Kidney (tissue), 2 donors: ENCODE measurements around the gene SH2D6. TPM values are rescaled to one million over a fixed set of nuclear protein-coding genes. Genes with fewer than 3 reads are reported as not detected.

Experiments
- polyA plus RNA-seq: library from polyadenylated mRNA; stranded (reverse); fragments of 350-450 nt; fragmentation: Illumina TruSeq; extraction: RNeasy Lipid Tissue Mini Kit (QIAGEN cat#74804); gene quantifications from one replicate; pipeline ENCODE4 v1.2.3, GENCODE V29; 2014; ENCODE audit warnings: low read depth, low replicate concordance; ENCODE audit not compliant: insufficient read depth
- total RNA-seq: library from RNA; stranded (reverse); fragmentation: NEBNext Ultra II Directional; extraction: Animal tissue kit (Norgen Biotek cat#: 25700); gene quantifications from one replicate; pipeline ENCODE4 v1.2.1, GENCODE V29; 2021
- donor health status: DM: yes; HTN: yes; CAD: no.

SH2D6 gene
- total and polyA plus RNA-seq, 2 donors from 2014 or later, result 0.98 to 3.2 TPM

Other genes with a start within 250 kb of the SH2D6 start
- 175 TPM for gene TGOLN2, start 90.7 kb upstream of the SH2D6 start, total RNA-seq
- 71.8 TPM for gene TGOLN2, start 90.7 kb upstream of the SH2D6 start, polyA plus RNA-seq
- 53.9 TPM for gene RETSAT, start 64.2 kb upstream of the SH2D6 start, total RNA-seq
- 42.9 TPM for gene RETSAT, start 64.2 kb upstream of the SH2D6 start, polyA plus RNA-seq
- gene ELMOD3, start 63.9 kb upstream of the SH2D6 start, total RNA-seq, result 15.3 TPM
- 17.0 TPM for gene ELMOD3, start 63.9 kb upstream of the SH2D6 start, polyA plus RNA-seq
- gene CAPG, start 8.3 kb upstream of the SH2D6 start, total RNA-seq, result 377 TPM
- gene CAPG, start 8.3 kb upstream of the SH2D6 start, polyA plus RNA-seq, result 361 TPM
- gene MAT2A, start 120.5 kb downstream of the SH2D6 start, total RNA-seq, result 300 TPM
- 155 TPM for gene MAT2A, start 120.5 kb downstream of the SH2D6 start, polyA plus RNA-seq
- gene GGCX, start 142.8 kb downstream of the SH2D6 start, total RNA-seq, result 50.7 TPM
- gene GGCX, start 142.8 kb downstream of the SH2D6 start, polyA plus RNA-seq, result 27.8 TPM
- gene VAMP8, start 158.9 kb downstream of the SH2D6 start, total RNA-seq, result 196 TPM
- gene VAMP8, start 158.9 kb downstream of the SH2D6 start, polyA plus RNA-seq, result 604 TPM
- gene VAMP5, start 165.7 kb downstream of the SH2D6 start, total RNA-seq, result 46.0 TPM
- gene VAMP5, start 165.7 kb downstream of the SH2D6 start, polyA plus RNA-seq, result 145 TPM
- gene RNF181, start 177.0 kb downstream of the SH2D6 start, total RNA-seq, result 89.9 TPM
- gene RNF181, start 177.0 kb downstream of the SH2D6 start, polyA plus RNA-seq, result 407 TPM
- gene TMEM150A, start 184.0 kb downstream of the SH2D6 start, total RNA-seq, result 23.1 TPM
- 61.2 TPM for gene TMEM150A, start 184.0 kb downstream of the SH2D6 start, polyA plus RNA-seq
- gene C2orf68, start 193.4 kb downstream of the SH2D6 start, total RNA-seq, result 34.5 TPM
- gene C2orf68, start 193.4 kb downstream of the SH2D6 start, polyA plus RNA-seq, result 37.6 TPM
- 36.4 TPM for gene USP39, start 197.5 kb downstream of the SH2D6 start, total RNA-seq
- 35.5 TPM for gene USP39, start 197.5 kb downstream of the SH2D6 start, polyA plus RNA-seq
- 1.3 TPM for gene SFTPB, start 249.5 kb downstream of the SH2D6 start, total RNA-seq
- 0.92 TPM for gene SFTPB, start 249.5 kb downstream of the SH2D6 start, polyA plus RNA-seq